GM23338 (cell line): ENCODE measurements around the gene UBE2H. TPM values are rescaled to one million over a fixed set of nuclear protein-coding genes. Genes with fewer than 3 reads are reported as not detected.

Source experiments
- ATAC-seq: fragments of 200-7000 bp; cut with Tn5 transposase; 3 replicates; pipeline ENCODE4 v1.9.1; 2020
- DNase-seq: peaks from one replicate; pipeline ENCODE4 v3.0.0-alpha.2; 2015; ENCODE audit warnings: low spot score
- H2AFZ ChIP-seq: fragments of 200-600 bp; sonication (generic); 2 replicates; pipeline ENCODE4 v1.8.0; 2016; ENCODE audit warnings: antibody characterized with exemption, mild to moderate bottlenecking, moderate library complexity
- H3F3A ChIP-seq: fragments of 200-600 bp; sonication (generic); replicated peaks from 2 replicates; pipeline ENCODE4 v1.8.0; 2017; ENCODE audit warnings: antibody characterized with exemption, mixed run types, low read depth
- H3K27ac ChIP-seq: fragments of 200-600 bp; sonication (generic); 2 replicates; pipeline ENCODE4 v1.6.1; 2016; ENCODE audit warnings: low read depth
- H3K27me3 ChIP-seq: fragments of 200-600 bp; sonication (generic); 2 replicates; pipeline ENCODE4 v1.8.0; 2016; ENCODE audit warnings: mild to moderate bottlenecking, mixed run types, moderate library complexity; ENCODE audit not compliant: insufficient read depth
- H3K36me3 ChIP-seq: fragments of 200-600 bp; sonication (generic); 2 replicates; pipeline ENCODE4 v1.8.0; 2016; ENCODE audit warnings: mild to moderate bottlenecking; ENCODE audit not compliant: insufficient read depth
- H3K4me1 ChIP-seq: fragments of 200-600 bp; sonication (generic); 2 replicates; pipeline ENCODE4 v1.8.0; 2016; ENCODE audit warnings: mild to moderate bottlenecking, moderate library complexity; ENCODE audit not compliant: insufficient read depth
- H3K4me2 ChIP-seq: fragments of 200-600 bp; sonication (generic); 2 replicates; pipeline ENCODE4 v1.7.1; 2017; ENCODE audit warnings: mixed run types
- H3K4me3 ChIP-seq: fragments of 200-600 bp; sonication (generic); 2 replicates; pipeline ENCODE4 v1.6.1; 2016; ENCODE audit warnings: mixed run types
- H3K79me2 ChIP-seq: fragments of 200-600 bp; sonication (generic); replicated peaks from 2 replicates; pipeline ENCODE4 v1.8.0; 2017; ENCODE audit warnings: mild to moderate bottlenecking; ENCODE audit not compliant: insufficient read depth
- H3K9me2 ChIP-seq: fragments of 200-600 bp; sonication (generic); 2 replicates; pipeline ENCODE4 v1.8.0; 2017; ENCODE audit not compliant: insufficient read depth
- H4K20me1 ChIP-seq: fragments of 200-600 bp; sonication (generic); replicated peaks from 2 replicates; pipeline ENCODE4 v1.8.0; 2017; ENCODE audit warnings: mild to moderate bottlenecking; ENCODE audit not compliant: insufficient read depth
- H3K27ac Mint-ChIP-seq: 2 replicates; pipeline ENCODE4 v1.8.0; 2020; ENCODE audit warnings: inconsistent platforms, mild to moderate bottlenecking, moderate library complexity, mixed read lengths
- H3K27me3 Mint-ChIP-seq: 3 replicates; pipeline ENCODE4 v1.8.0; 2022; ENCODE audit warnings: low read depth, mild to moderate bottlenecking, moderate library complexity, mixed read lengths, inconsistent platforms; ENCODE audit not compliant: insufficient read depth, poor library complexity
- H3K36me3 Mint-ChIP-seq: 3 replicates; pipeline ENCODE4 v1.8.0; 2021; ENCODE audit warnings: low read depth, mild to moderate bottlenecking, inconsistent platforms, moderate library complexity, mixed read lengths
- H3K4me1 Mint-ChIP-seq: 3 replicates; pipeline ENCODE4 v1.8.0; 2020; ENCODE audit warnings: mild to moderate bottlenecking, inconsistent platforms, mixed read lengths
- H3K4me3 Mint-ChIP-seq: 3 replicates; pipeline ENCODE4 v1.8.0; 2021; ENCODE audit warnings: moderate library complexity, mild to moderate bottlenecking, inconsistent platforms, mixed read lengths
- H3K9me3 Mint-ChIP-seq: 3 replicates; pipeline ENCODE4 v1.8.0; 2020; ENCODE audit warnings: moderate library complexity, mild to moderate bottlenecking, inconsistent platforms, mixed read lengths
- CREB1 ChIP-seq: fragments of 250-450 bp; sonication (Bioruptor Pico); IDR thresholded peaks from 2 replicates; pipeline ENCODE4 v1.5.0; 2020; ENCODE audit warnings: low read depth, mild to moderate bottlenecking, moderate library complexity
- CTCF ChIP-seq, 2 experiments: fragments of 200-600 bp in 1 of 2; sonication (generic) in 1 of 2; conservative IDR thresholded peaks; 2 replicates each; pipeline versions ENCODE4 v1.5.1 to v1.6.1; 2016 to 2017; ENCODE audit warnings: antibody characterized with exemption in 2 of 2, low read depth in 2 of 2, mild to moderate bottlenecking in 2 of 2, moderate library complexity in 1 of 2
- ETS1 ChIP-seq: IDR thresholded peaks from 2 replicates; pipeline ENCODE4 v1.6.1; 2016; ENCODE audit warnings: antibody characterized with exemption
- EZH2 ChIP-seq: fragments of 200-600 bp; sonication (generic); IDR thresholded peaks from one replicate; pipeline ENCODE4 v1.8.0; 2017; ENCODE audit warnings: antibody characterized with exemption, mild to moderate bottlenecking, low read depth; ENCODE audit not compliant: unreplicated experiment
- EZH2phosphoT487 ChIP-seq: fragments of 200-600 bp; sonication (generic); IDR thresholded peaks from one replicate; pipeline ENCODE4 v1.8.1; 2018; ENCODE audit warnings: antibody characterized with exemption; ENCODE audit not compliant: unreplicated experiment
- JUNB ChIP-seq: IDR thresholded peaks from one replicate; pipeline ENCODE4 v1.6.1; 2016; ENCODE audit warnings: antibody characterized with exemption; ENCODE audit not compliant: unreplicated experiment
- NANOG ChIP-seq: IDR thresholded peaks from 2 replicates; pipeline ENCODE4 v1.6.1; 2016; ENCODE audit warnings: antibody characterized with exemption, borderline replicate concordance
- ZNF114 ChIP-seq: fragments of 250-450 bp; sonication (Bioruptor Pico); IDR thresholded peaks from 2 replicates; pipeline ENCODE4 v1.5.0; 2020; ENCODE audit warnings: mild to moderate bottlenecking, moderate library complexity
- ZNF331 ChIP-seq: fragments of 250-450 bp; sonication (Bioruptor Pico); IDR thresholded peaks from 2 replicates; pipeline ENCODE4 v1.5.0; 2020; ENCODE audit warnings: low read depth, mild to moderate bottlenecking, moderate library complexity
- ZNF462 ChIP-seq: fragments of 250-450 bp; sonication (Bioruptor Pico); IDR thresholded peaks from 2 replicates; pipeline ENCODE4 v1.5.0; 2020; ENCODE audit warnings: mild to moderate bottlenecking, moderate library complexity
- polyA plus RNA-seq: library from polyadenylated mRNA; unstranded; fragments of >200 nt; fragmentation: Nextera tagmentation; extraction: Ambion mirVana; gene quantifications from 2 replicates; pipeline ENCODE4 v1.2.1, GENCODE V29; 2016
- total RNA-seq: library from RNA; depleted of rRNA; stranded (reverse); fragments of >200 nt; shearing (Covaris generic); gene quantifications from 2 replicates; pipeline ENCODE4 v1.2.3, GENCODE V29; 2014

UBE2H gene
- total and polyA plus RNA-seq, 2 experiments from 2014 or later, result 40.8 to 86.5 TPM

GRCh38 chr7:129782818-129783583 is 169.8 kb downstream of the UBE2H start:
- H3K4me1 Mint-ChIP-seq, result peaks cover 48% of the 10 kb centered on the region
- H3K4me2 ChIP-seq, result peak overlapping the region; percentile 100
- no peaks in the 10 kb centered on the region; the same call in 1 of the 2 replicates for H3K36me3 ChIP-seq
- H3F3A ChIP-seq, result peaks cover 51% of the 10 kb centered on the region
- H2AFZ ChIP-seq, result peak overlapping the region; percentile 76
- H3K79me2 ChIP-seq, result peaks cover 11% of the 10 kb centered on the region
- peaks cover 5% of the 10 kb centered on the region; the same call in 2 of the 3 replicates for H3K36me3 Mint-ChIP-seq
- H3K9me3 Mint-ChIP-seq, result peaks cover 5% of the 10 kb centered on the region; the same call in 2 of the 3 replicates
- H3K4me3 Mint-ChIP-seq, result peak overlapping the region; percentile 72
- peaks cover 86% of the 10 kb centered on the region for H3K27me3 ChIP-seq
- no peaks in the 10 kb centered on the region for H3K9me2 ChIP-seq
- peaks cover 84% of the 10 kb centered on the region for H3K27me3 Mint-ChIP-seq
- peak overlapping the region; percentile 93 for H3K4me3 ChIP-seq
- peaks cover 50% of the 10 kb centered on the region for H3K4me1 ChIP-seq
- TF ChIP-seq EZH2phosphoT487 (peak; percentile 80), EZH2 (peak; percentile 92), ZNF331 (no peak)
- ATAC-seq (no peak), DNase-seq (no peak)
- peaks cover 15% of the 10 kb centered on the region for H4K20me1 ChIP-seq
- H3K27ac ChIP-seq, result no peak overlapping the region
- no peak overlapping the region for H3K27ac Mint-ChIP-seq

GRCh38 chr7:129781928-129782817 is 170.6 kb downstream of the UBE2H start:
- peak; percentile 90 for DNase-seq

More at GRCh38 chr7:129781928-129782817, 170.6 kb downstream of the UBE2H start:
- Mint-ChIP-seq H3K9me3 (peaks cover 5% of the 10 kb centered on the region; the same call in 2 of the 3 replicates), H3K27ac (no peak overlapping the region), H3K36me3 (peaks cover 11% of the 10 kb centered on the region), H3K4me3 (peak overlapping the region; percentile 81), H3K27me3 (peaks cover 82% of the 10 kb centered on the region), H3K4me1 (peaks cover 50% of the 10 kb centered on the region)
- Histone ChIP-seq H3K79me2 (peaks cover 19% of the 10 kb centered on the region), H3K27me3 (peaks cover 86% of the 10 kb centered on the region), H2AFZ (peak overlapping the region; percentile 90), H3K4me3 (peak overlapping the region; percentile 93), H3F3A (peaks cover 52% of the 10 kb centered on the region), H3K36me3 (no peaks in the 10 kb centered on the region), H3K4me2 (peak overlapping the region; percentile 100), H3K4me1 (peaks cover 51% of the 10 kb centered on the region), H4K20me1 (peaks cover 17% of the 10 kb centered on the region), H3K9me2 (no peaks in the 10 kb centered on the region), H3K27ac (no peak overlapping the region)
- TF ChIP-seq CREB1 (CRISPR knock-in tag), result no peak
- TF ChIP-seq JUNB, result no peak
- no peak for TF ChIP-seq ZNF462 (CRISPR knock-in tag)
- TF ChIP-seq EZH2, result peak; percentile 72
- TF ChIP-seq NANOG, result 0 out of 2 replicates have a peak, but pooled peaks have one; percentile 10
- TF ChIP-seq ETS1, result no peak; the same call in 1 of the 2 replicates
- no peak for TF ChIP-seq ZNF114 (CRISPR knock-in tag)
- TF ChIP-seq CTCF (conservative IDR thresholded peaks at IDR 0.05; ENCODE audit: low read depth in 2 of 2), result no peak
- ATAC-seq, result peak; percentile 11
